Measurements from ENCODE around the gene PTTG1IP2. TPM values are rescaled to one million over a fixed set of nuclear protein-coding genes. Genes with fewer than 3 reads are reported as not detected.
A peak's percentile ranks its signal among the peaks of the same experiment; 100 is the strongest.
"Not testable (repeated sequence)": the region's sequence is repeated elsewhere in the genome, so short reads cannot be mapped to it uniquely, and the experiment has no call there.

Gene PTTG1IP2
- total and polyA plus RNA-seq, 5 experiments from 2014 or later, result not detected

GRCh38 chr7:90458104-90458503 is 11.3 kb upstream of the PTTG1IP2 start:
- H3K27ac Mint-ChIP-seq, result no peak overlapping the region
- H3K9me3 Mint-ChIP-seq, result no peaks in the 10 kb centered on the region
- peaks cover 0 to under 1% (median 0%) of the 10 kb centered on the region in 3 donors for H3K36me3 Mint-ChIP-seq
- no peak for DNase-seq
- H3K4me3 Mint-ChIP-seq, result no peak overlapping the region
- H3K4me1 Mint-ChIP-seq, result peaks cover 7 to 10% (median 10%) of the 10 kb centered on the region in 4 donors
- ATAC-seq, result no peak
- H3K27me3 Mint-ChIP-seq, result peaks cover 6 to 13% (median 11%) of the 10 kb centered on the region in 5 donors
- POLR2A ChIA-PET, result no interaction called here

GRCh38 chr7:90459888-90460287 is 9.6 kb upstream of the PTTG1IP2 start:
- no peak overlapping the region for H3K4me3 Mint-ChIP-seq
- POLR2A ChIA-PET, result no interaction called here
- no peak for DNase-seq

DNA sequence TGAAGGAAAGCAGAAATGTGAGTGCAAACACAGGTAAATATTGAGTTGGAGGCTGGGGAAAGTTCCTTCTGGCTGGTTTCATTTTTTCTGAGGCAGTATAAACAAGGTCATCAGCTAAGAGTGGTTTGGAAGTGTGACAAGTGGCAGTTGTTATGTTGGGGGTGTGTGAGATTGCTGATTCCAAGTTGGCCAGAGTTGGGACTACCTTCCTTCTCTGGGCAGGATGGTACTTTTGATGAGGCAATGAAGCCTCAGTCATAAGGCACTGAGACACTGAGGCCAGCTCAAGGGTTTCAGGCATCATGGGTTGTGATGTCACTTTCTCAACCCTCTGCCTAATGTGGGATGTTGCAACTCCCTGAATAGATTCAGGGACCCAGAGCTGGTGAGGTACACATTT is 8.2 kb upstream of the PTTG1IP2 start:
- DNase-seq, result no peak
- POLR2A ChIA-PET, result no interaction called here
- Mint-ChIP-seq H3K9me3 (peaks cover 0 to 30% (median 22%) of the 10 kb centered on the region in 9 donors), H3K4me1 (peaks cover 7 to 12% (median 10%) of the 10 kb centered on the region in 4 donors), H3K36me3 (peaks cover 0 to 26% (median 23%) of the 10 kb centered on the region in 3 donors), H3K4me3 (no peak overlapping the region), H3K27ac (peak overlapping the region in 2 of 10 donors; percentile 12 to 16), H3K27me3 (peaks cover 0 to 4% (median 2%) of the 10 kb centered on the region in 5 donors)
- ATAC-seq, result no peak

More at GRCh38 chr7:90459888-90460287, 9.6 kb upstream of the PTTG1IP2 start:
- peaks cover 6 to 13% (median 10%) of the 10 kb centered on the region in 5 donors for H3K27me3 Mint-ChIP-seq
- peaks cover 0 to 18% (median 10%) of the 10 kb centered on the region in 9 donors for H3K9me3 Mint-ChIP-seq
- peaks cover 14 to 18% (median 17%) of the 10 kb centered on the region in 4 donors for H3K4me1 Mint-ChIP-seq
- peaks cover 0 to 15% (median 12%) of the 10 kb centered on the region in 3 donors for H3K36me3 Mint-ChIP-seq
- no peak overlapping the region for H3K27ac Mint-ChIP-seq
- no peak for ATAC-seq

DNA sequence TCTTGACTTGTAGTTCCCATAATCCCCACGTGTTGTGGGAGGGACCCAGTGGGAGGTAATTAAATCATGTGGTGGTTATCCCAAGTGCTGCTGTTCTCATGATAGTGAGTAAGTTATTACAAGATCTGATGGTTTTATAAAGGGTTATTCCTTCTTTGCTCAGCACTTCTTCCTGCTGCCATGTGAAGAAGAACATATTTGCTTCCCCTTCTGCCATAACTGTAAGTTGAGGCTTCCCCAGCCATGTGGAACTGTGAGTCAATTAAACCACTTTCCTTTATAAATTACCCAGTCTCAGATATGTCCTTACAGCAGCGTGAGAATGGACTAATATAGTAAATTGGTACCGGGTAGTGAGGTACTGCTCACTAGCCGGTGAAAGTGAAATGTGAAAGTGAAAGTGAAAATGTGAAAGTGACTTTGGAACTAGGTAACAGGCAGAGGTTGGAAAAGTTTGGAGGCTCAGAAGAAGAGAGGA is 6.2 kb upstream of the PTTG1IP2 start:
- peak in 4 of 10 donors; percentile 4 to 42 (median 34) for DNase-seq
- H3K27me3 Mint-ChIP-seq, POLR2A ChIA-PET: not testable (repeated sequence)
- Mint-ChIP-seq H3K9me3 (peaks cover 0 to 30% (median 22%) of the 10 kb centered on the region in 9 donors), H3K4me3 (peak overlapping the region; percentile 74 to 89 (median 82)), H3K4me1 (peaks cover 7 to 12% (median 10%) of the 10 kb centered on the region in 4 donors), H3K36me3 (peaks cover 0 to 29% (median 23%) of the 10 kb centered on the region in 3 donors), H3K27ac (peak overlapping the region; percentile 51 to 92 (median 83))
- ATAC-seq, result peak; percentile 62 to 79

GRCh38 chr7:90465816-90466215 is 3.6 kb upstream of the PTTG1IP2 start:
- Mint-ChIP-seq H3K4me3 (peak overlapping the region in 2 of 10 donors; percentile 20 to 38), H3K36me3 (peaks cover 0 to 29% (median 23%) of the 10 kb centered on the region in 3 donors), H3K4me1 (peaks cover 7 to 12% (median 10%) of the 10 kb centered on the region in 4 donors), H3K27me3 (peaks cover 0 to 9% (median 4%) of the 10 kb centered on the region in 5 donors), H3K27ac (peak overlapping the region in 1 of 10 donors; percentile 2), H3K9me3 (peaks cover 0 to 30% (median 22%) of the 10 kb centered on the region in 9 donors)
- ATAC-seq, result no peak
- DNase-seq, result no peak
- POLR2A ChIA-PET, result no interaction called here

DNA sequence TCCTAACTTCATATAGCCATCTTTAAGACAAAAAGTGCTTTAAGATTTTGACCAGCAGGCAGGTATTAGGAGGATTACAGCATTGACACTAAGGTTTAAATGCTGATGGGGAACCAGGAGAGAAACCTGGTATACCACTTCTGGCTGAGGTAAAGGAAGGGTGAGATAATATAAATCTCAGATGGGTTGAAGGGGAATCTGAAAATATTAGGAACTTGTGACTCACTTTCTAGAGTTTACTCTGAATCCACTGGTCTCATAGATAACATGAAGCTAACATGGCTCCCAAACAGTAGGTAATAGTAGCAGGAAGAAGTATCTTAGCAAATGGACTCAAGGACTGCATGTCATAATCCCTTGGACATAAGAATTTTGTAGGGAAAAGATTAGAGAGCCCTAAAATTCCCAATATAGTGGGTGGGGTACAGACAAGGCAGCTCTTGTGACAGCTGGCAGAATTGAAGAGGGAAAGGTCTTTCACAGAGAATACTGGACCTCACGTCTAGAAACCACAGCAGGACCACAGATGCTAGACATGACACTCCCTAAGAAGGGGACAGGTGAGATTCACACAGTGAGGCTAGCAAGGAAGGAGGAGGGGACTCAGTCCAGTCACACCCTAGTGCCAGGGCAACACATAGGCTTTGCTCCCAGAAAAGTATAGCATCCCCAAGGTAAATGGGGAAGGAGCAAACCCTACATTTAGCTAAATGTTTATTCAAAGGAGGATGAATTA is 3.5 kb downstream of the PTTG1IP2 start:
- H3K27me3 Mint-ChIP-seq, result peaks cover 8 to 40% (median 21%) of the 10 kb centered on the region in 5 donors
- no peaks in the 10 kb centered on the region for H3K4me1 Mint-ChIP-seq
- H3K27ac Mint-ChIP-seq, result no peak overlapping the region
- POLR2A ChIA-PET, result no interaction called here
- peaks cover 0 to 3% (median 0%) of the 10 kb centered on the region in 9 donors for H3K9me3 Mint-ChIP-seq
- H3K36me3 Mint-ChIP-seq, result no peaks in the 10 kb centered on the region
- DNase-seq (no peak), ATAC-seq (no peak)
- no peak overlapping the region for H3K4me3 Mint-ChIP-seq

- Mint-ChIP-seq H3K9me3 (peaks cover 0 to 3% (median 0%) of the 10 kb centered on the region in 9 donors), H3K27me3 (peaks cover 8 to 38% (median 21%) of the 10 kb centered on the region in 5 donors), H3K36me3 (no peaks in the 10 kb centered on the region), H3K4me1 (no peaks in the 10 kb centered on the region), H3K27ac (no peak overlapping the region), H3K4me3 (no peak overlapping the region)
- DNase-seq, result no peak
- no peak for ATAC-seq
- POLR2A ChIA-PET, result no interaction called here
Measured at GRCh38 chr7:90473814-90474213, 4.4 kb downstream of the PTTG1IP2 start.

- POLR2A ChIA-PET, result no interaction called here
- Mint-ChIP-seq H3K27ac (no peak overlapping the region), H3K4me3 (no peak overlapping the region), H3K9me3 (peaks cover 0 to 3% (median 0%) of the 10 kb centered on the region in 9 donors), H3K36me3 (no peaks in the 10 kb centered on the region), H3K4me1 (no peaks in the 10 kb centered on the region), H3K27me3 (peaks cover 8 to 31% (median 19%) of the 10 kb centered on the region in 5 donors)
- DNase-seq (no peak), ATAC-seq (no peak)
Measured at GRCh38 chr7:90474284-90475210, 5.1 kb downstream of the PTTG1IP2 start.

- Mint-ChIP-seq H3K4me1 (no peaks in the 10 kb centered on the region), H3K27me3 (peaks cover 1 to 27% (median 8%) of the 10 kb centered on the region in 5 donors), H3K36me3 (no peaks in the 10 kb centered on the region), H3K4me3 (no peak overlapping the region), H3K9me3 (no peaks in the 10 kb centered on the region), H3K27ac (no peak overlapping the region)
- ATAC-seq, result no peak
- DNase-seq, result no peak
- POLR2A ChIA-PET, result no interaction called here
Measured at GRCh38 chr7:90483251-90483650, 13.8 kb downstream of the PTTG1IP2 start.

DNA sequence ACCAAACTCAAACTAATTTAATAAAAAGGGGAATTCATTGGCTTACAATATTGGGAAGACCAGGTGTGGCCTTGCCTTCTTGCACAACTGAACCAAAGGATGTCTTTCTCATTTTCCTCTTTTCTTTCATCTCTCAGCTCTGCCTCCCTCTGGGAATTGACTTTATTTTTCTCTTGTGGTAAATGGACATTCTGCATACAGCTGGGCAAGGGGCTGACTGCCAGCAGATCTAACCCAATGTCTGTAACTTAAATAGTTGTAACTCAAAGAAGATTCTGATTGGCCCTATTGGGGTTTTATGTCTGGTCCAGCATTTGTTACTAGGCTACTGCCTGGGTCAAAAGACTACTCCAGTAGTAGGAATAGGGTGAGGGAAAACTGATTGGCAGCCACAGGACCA is 15.3 kb downstream of the PTTG1IP2 start:
- Mint-ChIP-seq H3K4me1 (no peaks in the 10 kb centered on the region), H3K27ac (no peak overlapping the region), H3K4me3 (no peak overlapping the region), H3K9me3 (no peaks in the 10 kb centered on the region), H3K36me3 (no peaks in the 10 kb centered on the region), H3K27me3 (peaks cover 1 to 27% (median 8%) of the 10 kb centered on the region in 5 donors)
- POLR2A ChIA-PET, result no interaction called here
- ATAC-seq (no peak), DNase-seq (no peak)

- H3K4me3 Mint-ChIP-seq, result no peak overlapping the region
- ATAC-seq, result no peak
- POLR2A ChIA-PET, result no interaction called here
- DNase-seq, result no peak
- no peaks in the 10 kb centered on the region for H3K36me3 Mint-ChIP-seq
- no peaks in the 10 kb centered on the region for H3K9me3 Mint-ChIP-seq
- peaks cover 3 to 27% (median 8%) of the 10 kb centered on the region in 5 donors for H3K27me3 Mint-ChIP-seq
- H3K4me1 Mint-ChIP-seq, result no peaks in the 10 kb centered on the region
- H3K27ac Mint-ChIP-seq, result no peak overlapping the region
Measured at GRCh38 chr7:90485734-90486316, 16.4 kb downstream of the PTTG1IP2 start.

- H3K36me3 Mint-ChIP-seq, result no peaks in the 10 kb centered on the region
- no peak overlapping the region for H3K27ac Mint-ChIP-seq
- no peak overlapping the region for H3K4me3 Mint-ChIP-seq
- peaks cover 3 to 27% (median 5%) of the 10 kb centered on the region in 5 donors for H3K27me3 Mint-ChIP-seq
- no peak for DNase-seq
- no peaks in the 10 kb centered on the region for H3K9me3 Mint-ChIP-seq
- H3K4me1 Mint-ChIP-seq, result no peaks in the 10 kb centered on the region
- POLR2A ChIA-PET, result no interaction called here
- ATAC-seq, result no peak
Measured at GRCh38 chr7:90487808-90488207, 18.4 kb downstream of the PTTG1IP2 start.

Measured in naive thymus-derived CD8-positive, alpha-beta T cell (primary cell).